Measurements from ENCODE around the gene SPINT4. TPM values are rescaled to one million over a fixed set of nuclear protein-coding genes. Genes with fewer than 3 reads are reported as not detected.
A peak's percentile ranks its signal among the peaks of the same experiment; 100 is the strongest.

SPINT4 gene
- total and polyA plus RNA-seq, 8 donors = not detected

DNA sequence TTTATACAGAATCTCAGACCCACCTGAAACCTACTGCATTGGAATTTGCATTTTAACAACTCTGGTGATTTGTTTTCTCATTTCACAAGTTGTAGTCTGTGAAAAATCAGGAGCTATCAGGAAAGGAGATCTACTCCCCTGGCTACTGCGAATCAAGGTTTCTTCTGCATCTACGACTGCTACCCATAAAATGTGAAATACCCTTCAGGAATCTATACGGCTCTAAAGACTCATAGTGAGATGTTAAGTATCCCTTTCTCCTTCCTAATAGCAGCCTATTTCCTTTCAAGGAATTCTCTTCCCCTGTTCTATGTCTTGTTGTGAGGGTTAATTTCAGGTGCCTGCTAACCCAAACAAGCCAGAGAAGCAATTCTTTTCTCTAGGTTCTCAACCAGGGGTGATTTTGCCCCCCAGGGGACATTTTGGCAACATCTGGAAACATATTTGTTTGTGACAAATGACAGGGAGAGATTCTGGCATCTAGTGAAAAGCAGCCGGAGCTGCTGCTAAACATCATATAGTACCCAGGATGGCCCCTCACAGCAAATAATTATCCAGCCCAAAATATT lies 43.2 kb downstream of the SPINT4 start:
- no peaks in the 10 kb centered on the region for H3K9me3 ChIP-seq
- H3K36me3 ChIP-seq = no peaks in the 10 kb centered on the region
- H3K27ac ChIP-seq = no peak overlapping the region
- no peak overlapping the region for H3K4me3 ChIP-seq
- H3K27me3 ChIP-seq = no peaks in the 10 kb centered on the region
- DNase-seq = no peak
- intact Hi-C loops (cut with DNase I) = no loop called here
- no peaks in the 10 kb centered on the region for H3K4me1 ChIP-seq
- no peak for ATAC-seq
- TF ChIP-seq, protein P1, sequence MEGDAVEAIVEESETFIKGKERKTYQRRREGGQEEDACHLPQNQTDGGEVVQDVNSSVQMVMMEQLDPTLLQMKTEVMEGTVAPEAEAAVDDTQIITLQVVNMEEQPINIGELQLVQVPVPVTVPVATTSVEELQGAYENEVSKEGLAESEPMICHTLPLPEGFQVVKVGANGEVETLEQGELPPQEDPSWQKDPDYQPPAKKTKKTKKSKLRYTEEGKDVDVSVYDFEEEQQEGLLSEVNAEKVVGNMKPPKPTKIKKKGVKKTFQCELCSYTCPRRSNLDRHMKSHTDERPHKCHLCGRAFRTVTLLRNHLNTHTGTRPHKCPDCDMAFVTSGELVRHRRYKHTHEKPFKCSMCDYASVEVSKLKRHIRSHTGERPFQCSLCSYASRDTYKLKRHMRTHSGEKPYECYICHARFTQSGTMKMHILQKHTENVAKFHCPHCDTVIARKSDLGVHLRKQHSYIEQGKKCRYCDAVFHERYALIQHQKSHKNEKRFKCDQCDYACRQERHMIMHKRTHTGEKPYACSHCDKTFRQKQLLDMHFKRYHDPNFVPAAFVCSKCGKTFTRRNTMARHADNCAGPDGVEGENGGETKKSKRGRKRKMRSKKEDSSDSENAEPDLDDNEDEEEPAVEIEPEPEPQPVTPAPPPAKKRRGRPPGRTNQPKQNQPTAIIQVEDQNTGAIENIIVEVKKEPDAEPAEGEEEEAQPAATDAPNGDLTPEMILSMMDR (IDR thresholded peaks at IDR 0.05) = no peak

DNA sequence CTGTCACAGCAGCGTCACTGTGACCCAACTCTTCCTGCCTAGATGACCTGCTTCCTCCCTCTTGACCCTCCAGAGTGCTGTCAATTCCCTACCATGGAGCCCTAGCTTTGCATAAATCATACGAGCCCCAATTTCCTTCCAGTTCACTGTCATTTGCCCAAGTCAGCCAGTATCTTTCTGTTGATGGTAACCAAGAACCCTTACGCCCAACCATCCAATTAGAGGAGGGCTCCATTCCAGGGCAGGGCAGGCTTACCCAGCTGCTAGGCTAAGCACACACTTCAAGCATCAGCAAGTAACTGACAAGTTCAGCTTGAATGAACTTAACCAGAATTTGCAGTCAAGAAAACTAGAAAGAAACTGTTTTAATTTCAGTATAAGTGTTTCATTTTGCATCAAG lies 43.8 kb downstream of the SPINT4 start:
- DNase-seq (no peak), ATAC-seq (peak; percentile 79)
- intact Hi-C loops (cut with DNase I) = no loop called here
- TF ChIP-seq, protein P1 (IDR thresholded peaks at IDR 0.05) = no peak
- Histone ChIP-seq H3K36me3 (no peaks in the 10 kb centered on the region), H3K4me3 (no peak overlapping the region), H3K9me3 (no peaks in the 10 kb centered on the region), H3K4me1 (peaks cover under 1 to 1% of the 10 kb centered on the region in 2 donors), H3K27me3 (no peaks in the 10 kb centered on the region), H3K27ac (no peak overlapping the region)

DNA sequence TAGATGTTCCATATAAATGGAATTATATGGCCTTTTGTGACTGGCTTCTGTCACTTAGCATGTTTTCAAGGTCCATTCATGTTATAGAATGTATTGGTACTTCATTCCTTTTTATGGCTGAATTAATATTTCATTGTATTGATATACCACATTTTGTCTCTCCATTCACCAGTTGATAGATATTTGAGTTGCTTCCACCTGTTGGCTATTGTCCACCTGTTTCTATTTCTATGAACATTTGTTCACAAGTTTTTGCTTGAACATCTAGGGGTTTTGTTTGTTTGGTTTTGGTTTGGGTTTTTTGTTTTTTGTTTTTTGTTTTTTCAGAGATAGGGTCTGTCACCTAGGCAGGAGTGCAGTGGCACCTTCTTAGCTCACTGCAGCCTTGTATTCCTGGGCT lies 46.3 kb downstream of the SPINT4 start:
- H3K36me3 ChIP-seq = no peaks in the 10 kb centered on the region
- no peak overlapping the region for H3K4me3 ChIP-seq
- H3K9me3 ChIP-seq = no peaks in the 10 kb centered on the region
- TF ChIP-seq, protein P1 (IDR thresholded peaks at IDR 0.05) = no peak
- H3K27ac ChIP-seq = no peak overlapping the region
- peaks cover 7 to 9% of the 10 kb centered on the region in 2 donors for H3K4me1 ChIP-seq
- ATAC-seq (no peak), DNase-seq (no peak)
- intact Hi-C loops (cut with DNase I) = no loop called here
- H3K27me3 ChIP-seq = no peaks in the 10 kb centered on the region

DNA sequence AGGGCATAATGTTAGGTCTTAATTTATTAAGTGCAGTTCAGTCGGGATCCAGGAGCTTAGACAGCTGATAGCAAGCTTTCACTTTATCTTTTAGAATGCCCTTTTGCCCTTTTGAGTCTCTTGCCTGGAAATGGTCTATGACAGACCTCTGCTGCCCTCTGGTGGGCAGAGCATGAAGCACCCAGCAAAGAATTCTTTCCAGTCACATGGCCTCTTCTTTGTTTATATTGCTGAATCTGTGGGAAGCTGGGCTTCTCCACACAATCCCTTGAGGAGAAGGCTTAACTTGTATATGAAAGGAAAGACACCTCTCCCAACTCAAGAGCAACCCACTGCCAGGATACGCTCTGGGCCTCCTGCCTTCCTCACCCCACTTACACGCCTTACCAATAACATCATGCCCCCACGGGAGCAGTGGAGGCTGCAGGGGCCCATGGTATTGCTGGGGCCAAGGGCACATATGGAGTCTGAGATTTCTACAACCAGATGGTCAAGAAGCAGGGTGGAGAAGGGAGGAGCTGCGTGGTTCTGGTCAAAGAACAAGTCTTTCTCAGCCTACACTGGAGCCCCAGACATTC lies 49.1 kb downstream of the SPINT4 start:
- DNase-seq (peak in 3 of 4 donors; percentile 71 to 87 (median 73)), ATAC-seq (peak; percentile 96)
- Histone ChIP-seq H3K4me1 (peaks cover 7 to 9% of the 10 kb centered on the region in 2 donors), H3K9me3 (no peaks in the 10 kb centered on the region), H3K27ac (no peak overlapping the region), H3K4me3 (no peak overlapping the region), H3K36me3 (no peaks in the 10 kb centered on the region), H3K27me3 (no peaks in the 10 kb centered on the region)
- intact Hi-C loops (cut with DNase I) = loop anchor here in 1 of 2 donors (10.0 kb wide), 1 partner anchor 446 kb away; no protein-coding TSS in a partner anchor
- TF ChIP-seq, protein P1 (IDR thresholded peaks at IDR 0.05) = peak; percentile 83 to 90

DNA sequence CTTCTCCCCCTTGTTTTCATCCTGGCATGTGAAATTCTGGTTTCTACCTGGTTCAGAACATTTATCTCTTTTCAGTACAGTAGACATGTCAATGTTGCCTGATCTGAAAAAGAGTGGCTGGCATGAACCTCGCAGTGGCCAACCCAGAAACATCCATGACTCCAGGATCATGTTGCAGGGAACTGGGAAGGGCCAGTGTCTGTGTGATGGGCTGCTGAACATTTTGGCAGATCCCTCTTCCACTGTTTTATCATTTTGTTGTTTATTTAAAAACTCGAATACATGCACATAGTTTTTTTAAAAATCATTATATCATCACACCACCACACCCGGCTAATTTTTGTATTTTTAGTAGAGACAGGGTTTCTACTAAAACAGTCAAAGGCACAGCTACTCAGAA lies 50.5 kb downstream of the SPINT4 start:
- DNase-seq = no peak
- intact Hi-C loops (cut with DNase I) = loop anchor here in 1 of 2 donors (10.0 kb wide), 1 partner anchor 448 kb away; no protein-coding TSS in a partner anchor
- Histone ChIP-seq H3K27me3 (no peaks in the 10 kb centered on the region), H3K4me1 (peaks cover 7 to 9% of the 10 kb centered on the region in 2 donors), H3K27ac (no peak overlapping the region), H3K36me3 (no peaks in the 10 kb centered on the region), H3K9me3 (no peaks in the 10 kb centered on the region), H3K4me3 (no peak overlapping the region)
- TF ChIP-seq, protein P1 (IDR thresholded peaks at IDR 0.05) = no peak
- ATAC-seq = no peak

Measured in left lung (tissue), 10 donors.